NCI-H82 treated with DMSO at 0.1 percent for 48 hours (cell line): Measurements from ENCODE around the gene FGD3.
A peak's percentile ranks its signal among the peaks of the same experiment; 100 is the strongest.

ENCODE experiments used
- DNase-seq: peaks from one replicate; lab custom pipeline; 2025; ENCODE audit not compliant: unreplicated experiment; lab: John Stamatoyannopoulos, UW

Gene FGD3

DNA sequence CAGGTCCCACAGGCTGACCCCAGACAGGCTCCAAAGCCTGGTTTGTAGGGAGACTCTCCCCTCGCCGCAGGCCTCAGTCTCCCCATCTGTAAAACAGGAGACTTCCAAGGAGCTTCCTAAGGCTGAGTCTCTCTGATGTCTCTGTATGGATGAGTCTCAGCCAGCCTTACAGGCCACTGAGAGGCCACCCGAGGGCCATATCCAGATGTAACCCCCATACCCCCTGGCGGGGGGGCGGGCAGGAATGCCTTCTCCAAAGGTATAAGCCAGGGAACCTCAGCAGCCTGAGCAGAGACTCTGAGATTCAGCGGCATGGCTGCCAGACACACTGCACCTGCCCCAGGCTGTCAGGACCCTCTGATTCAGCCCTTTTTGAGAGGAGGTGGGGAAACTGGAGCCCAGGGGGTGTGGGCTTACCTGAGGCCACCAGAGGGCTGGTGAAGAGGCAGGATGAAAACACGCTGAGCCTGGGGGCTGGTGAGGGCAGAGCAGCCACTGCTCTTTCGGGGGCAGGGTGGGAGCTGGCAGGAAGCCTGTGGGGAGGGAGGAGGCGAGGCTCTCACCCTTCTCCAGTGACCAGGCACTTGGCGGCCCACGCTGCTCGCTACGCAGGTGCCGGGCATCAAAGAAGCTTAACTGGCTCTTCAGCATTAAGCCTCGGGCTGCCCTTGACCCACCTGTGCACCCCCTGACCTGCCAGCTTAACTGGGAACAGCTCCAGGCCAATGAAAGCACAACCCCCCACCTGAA, 105.6 kb downstream of the FGD3 start:
- no peak for DNase-seq

DNA sequence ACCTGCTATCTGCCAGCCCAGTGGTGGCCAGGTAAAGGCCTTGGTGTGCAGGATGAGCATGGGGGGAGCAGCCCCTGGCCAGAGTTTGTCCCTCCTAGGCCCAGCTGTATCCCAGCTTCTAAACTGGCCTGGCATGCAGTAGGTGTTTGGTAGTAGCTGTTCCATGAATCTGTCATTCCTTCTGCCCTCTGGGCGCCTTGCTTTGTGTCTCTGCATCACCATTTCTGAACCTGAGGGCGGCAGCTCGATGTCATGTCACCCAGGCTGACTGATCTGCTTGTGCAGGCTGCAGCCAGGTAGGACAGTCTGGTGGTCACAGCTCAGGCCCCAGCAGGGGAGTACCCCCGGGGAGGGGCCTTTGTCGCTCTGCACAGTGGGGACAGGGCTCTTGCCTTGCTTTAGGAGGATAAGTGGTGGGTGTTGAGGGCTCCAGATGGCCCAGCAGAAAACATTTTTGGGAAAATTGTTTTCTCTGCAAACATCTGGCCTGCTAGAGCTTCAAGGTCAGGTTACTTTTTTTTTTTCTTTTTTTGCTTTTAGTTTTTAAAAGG, 106.5 kb downstream of the FGD3 start:
- DNase-seq = no peak

DNA sequence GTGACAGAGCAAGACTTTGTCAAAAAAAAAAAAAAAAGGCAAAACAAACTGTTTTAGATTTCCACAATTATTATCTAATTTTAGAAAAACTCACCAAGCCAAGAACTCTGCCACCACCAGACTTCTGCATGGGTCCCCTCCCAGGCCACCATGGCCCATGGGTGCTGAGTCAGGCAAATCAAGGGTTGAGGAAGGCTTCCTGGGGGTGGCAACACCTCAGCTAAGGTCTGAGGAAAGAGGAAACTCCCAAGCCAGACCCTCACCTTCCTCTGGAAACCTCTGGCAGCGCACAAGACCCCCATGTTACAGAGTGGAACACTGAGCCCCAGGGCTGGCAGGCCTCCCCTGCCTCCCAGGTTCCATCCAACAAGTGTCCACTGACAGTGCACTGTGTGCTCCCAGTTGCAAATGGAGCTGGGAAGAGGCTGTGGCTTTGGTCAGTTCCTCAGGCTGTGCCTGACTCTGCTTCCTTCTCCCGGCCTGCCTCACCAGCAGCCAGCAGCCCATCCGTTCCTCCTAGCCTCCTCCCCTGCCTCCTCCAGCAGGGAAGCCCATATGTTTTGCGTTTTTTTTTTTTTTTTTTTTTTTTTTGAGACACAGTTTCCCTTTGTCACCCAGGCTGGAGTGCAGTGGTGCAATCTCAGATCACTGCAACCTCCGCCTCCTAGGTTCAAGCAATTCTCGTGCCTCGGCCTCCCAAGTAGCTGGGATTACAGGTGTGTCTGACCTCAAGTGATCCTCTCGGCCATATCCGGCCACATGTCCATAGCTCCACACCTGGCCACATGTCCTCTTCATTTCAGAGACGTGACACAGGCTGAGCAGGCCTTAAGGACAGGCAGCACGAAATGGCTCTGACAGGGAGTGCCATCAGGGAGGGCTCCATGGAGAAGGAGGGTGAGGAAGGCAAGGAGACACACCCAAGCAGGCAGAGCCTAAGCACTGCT, 107.7 kb downstream of the FGD3 start:
- no peak for DNase-seq

DNA sequence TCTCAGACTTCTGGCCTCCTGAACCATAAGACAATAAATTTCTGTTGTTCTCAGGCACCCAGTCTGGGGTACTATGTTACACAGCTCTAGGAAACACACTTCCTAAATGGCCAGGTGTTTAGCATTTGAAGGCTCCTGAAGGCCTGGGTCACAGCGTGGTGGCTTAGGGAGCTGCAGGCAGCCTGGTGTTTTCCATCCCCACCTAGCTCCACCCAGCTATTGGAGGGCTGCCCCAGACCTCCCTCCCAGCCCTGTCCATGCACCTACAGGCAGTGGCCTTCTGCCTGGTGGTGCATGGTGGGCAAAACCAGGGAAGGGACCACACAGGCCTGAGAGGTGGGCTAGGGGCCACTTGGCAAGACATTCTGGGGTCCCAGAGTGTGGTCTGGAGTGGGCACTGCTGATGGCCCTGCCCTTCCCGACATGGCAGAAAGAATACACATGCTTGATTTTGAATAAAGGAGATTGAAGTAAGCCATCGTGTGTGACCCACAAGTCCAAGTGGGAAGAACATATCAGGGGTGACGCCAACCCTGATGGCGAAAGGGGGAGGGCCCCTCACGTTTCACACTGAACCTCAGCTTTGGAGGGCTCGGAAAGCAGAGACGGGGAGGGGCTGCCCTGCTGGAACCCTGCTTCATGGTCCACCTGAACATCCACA, 109.8 kb downstream of the FGD3 start:
- DNase-seq = no peak

DNA sequence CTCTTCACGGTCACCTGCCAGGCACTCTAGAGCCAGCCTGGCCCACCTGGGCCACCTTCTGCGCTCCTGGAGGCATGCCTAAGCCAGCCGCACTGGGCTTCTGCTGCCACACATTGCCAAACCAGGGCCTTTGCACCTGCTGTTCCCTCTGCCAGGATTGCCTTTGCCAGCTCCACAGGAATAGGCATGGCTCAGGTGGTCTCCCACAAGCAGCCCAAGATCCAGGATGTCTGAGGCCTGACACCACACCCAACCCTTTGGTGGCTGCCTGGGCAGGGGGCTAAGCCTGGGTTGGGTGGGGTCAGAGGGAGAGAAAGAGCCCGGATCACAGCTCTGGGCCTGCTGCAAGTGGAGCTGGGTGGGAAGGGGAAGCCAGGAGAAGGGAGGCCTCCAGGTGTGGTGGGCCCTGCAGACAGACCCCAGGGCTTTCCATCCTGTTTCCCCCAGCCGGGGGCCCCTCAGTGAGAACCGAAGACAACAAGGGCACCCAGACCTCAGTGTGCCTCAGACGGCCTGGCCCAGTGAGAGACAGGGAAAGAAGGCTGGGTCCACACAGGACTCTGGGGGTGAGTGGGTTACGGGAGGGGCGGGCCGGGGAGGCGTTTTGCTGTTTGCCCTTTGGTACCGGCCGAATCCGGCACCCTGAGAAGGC, 110.5 kb downstream of the FGD3 start:
- DNase-seq = no peak

DNA sequence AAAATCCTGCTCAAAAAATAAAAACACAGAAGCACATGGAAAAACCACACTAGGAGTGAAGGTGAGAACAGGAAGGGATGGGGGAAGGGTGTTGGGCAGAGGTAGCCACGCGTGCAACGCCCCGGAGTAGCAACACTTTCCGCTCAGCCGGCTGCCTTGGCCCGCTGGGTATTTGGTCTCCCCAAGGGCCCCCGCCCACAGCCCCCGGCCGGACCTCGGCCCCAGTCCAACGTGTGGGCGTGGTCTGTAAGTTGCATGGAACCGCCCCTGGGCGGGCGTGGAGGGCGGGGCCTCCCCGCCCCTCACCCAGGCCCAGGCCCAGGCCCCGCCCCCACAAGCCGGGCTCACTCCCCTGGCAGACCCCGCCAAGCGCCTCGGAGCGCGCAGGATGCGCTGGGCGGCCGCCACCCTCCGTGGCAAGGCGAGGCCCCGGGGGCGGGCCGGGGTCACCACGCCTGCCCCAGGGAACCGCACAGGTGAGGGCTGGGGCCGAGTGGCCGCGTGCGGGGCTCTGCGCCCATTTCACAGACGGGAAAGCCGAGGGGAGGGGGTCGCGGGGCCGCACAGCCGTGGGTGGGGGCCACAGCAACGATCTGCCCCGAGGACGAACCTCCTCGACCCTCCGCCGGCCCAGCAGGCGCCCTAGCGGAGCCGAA, 111.2 kb downstream of the FGD3 start, which contains the start of gene SUSD3:
SUSD3 (plus strand) TSS at position 347 of the 656 bp plus-strand sequence; CDS start at position 389, 42 bp downstream.
- no peak for DNase-seq

DNA sequence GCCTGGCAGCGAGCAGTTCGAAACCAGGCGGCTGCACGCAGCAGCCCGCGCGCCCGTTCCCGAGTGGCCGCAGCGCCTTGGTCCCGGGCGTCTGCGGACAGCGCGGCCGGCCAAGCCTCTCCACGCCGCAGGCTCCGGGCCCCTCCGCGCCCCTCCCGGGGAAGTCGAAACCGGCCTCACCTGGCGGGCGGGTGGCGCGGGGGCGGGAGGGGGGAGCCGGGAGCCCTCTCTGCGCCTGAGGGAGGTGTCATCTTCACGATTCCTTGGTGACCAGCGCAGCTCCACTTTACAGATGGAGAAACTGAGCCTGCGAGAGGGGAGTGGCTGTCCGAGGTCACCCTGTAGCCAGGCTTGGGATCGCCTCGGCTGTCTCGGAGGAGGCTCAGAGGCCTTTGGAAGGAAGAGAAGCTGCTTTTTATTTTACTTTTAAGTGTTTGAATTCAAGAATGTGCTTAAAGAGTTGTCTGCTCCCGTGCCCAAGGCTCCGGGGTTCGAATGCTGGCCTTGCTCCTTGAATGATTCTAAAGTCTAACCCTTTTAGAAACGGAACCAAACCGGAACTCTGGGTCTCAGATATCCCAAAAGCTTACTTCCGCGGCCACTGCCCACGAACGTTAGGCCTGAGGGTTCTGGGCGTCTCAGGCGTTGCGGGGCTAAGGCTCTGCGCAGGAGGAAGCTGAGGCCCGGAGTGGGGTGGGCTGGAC, 111.8 kb downstream of the FGD3 start:
- DNase-seq = no peak

DNA sequence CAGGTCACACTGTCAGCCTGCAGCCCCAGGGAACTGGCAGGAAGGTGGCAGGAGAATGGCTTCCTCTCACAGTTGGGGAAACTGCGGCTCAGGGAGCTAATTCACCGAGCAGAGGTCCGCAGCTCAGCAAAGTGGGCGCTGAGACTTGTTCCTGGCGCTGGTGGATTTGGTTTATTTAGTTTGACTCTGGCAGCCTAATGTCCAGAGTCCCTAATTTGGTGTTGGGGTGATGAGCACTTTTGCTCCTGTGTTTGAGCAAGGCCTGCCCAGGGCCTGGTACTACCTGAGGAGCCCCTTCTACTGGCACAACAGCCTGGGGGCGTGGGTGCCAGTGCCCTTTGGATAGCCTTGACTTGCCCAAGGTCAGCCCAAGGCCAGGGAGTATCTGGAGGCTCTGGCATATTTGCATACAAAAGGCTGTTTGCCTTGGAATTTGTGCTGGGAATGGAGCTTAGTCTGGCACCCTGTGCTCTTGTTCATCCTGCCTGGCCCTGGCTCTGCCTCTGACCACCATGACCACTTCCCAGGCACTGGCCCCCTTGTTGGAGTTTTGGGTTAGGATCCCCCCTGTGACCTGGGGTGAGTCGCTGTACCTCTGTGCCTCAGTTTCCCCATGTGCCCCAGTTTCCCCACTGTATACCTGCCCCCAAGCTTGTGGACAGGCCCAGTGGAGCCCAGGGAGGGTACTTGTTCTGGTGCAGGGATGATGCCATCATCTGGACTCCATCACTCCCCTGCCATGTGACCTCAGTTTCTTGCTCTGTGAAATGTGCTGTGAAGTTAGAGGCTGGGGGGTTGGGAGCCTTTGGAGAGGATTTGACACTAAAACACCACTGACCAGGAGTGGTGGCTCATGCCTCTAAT, 112.6 kb downstream of the FGD3 start:
- no peak for DNase-seq

DNA sequence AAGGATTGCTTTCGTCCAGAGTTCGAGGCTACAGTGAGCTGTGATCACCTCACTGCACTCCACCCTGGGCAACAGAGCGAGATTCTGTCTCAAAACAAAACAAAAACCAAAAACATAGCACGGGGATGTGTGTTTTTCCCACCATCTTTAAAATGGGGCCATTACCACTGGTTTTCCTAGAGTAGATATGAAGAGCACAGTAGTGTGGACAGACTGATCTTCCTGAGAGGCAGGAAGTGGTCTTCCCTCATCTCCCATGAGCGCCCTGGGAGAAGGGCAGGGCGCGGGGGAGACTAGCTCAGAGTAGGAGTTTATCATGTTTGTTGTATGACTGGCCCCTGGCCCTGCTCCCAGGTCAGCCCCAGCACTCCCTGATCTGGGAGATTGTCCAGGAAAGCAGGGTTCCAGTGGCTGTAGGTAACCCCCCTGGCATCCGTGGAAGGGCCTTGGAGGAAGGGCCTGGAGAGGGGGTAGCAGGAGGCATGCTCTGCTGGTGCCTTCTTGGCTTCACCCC, 113.5 kb downstream of the FGD3 start:
- DNase-seq = no peak

DNA sequence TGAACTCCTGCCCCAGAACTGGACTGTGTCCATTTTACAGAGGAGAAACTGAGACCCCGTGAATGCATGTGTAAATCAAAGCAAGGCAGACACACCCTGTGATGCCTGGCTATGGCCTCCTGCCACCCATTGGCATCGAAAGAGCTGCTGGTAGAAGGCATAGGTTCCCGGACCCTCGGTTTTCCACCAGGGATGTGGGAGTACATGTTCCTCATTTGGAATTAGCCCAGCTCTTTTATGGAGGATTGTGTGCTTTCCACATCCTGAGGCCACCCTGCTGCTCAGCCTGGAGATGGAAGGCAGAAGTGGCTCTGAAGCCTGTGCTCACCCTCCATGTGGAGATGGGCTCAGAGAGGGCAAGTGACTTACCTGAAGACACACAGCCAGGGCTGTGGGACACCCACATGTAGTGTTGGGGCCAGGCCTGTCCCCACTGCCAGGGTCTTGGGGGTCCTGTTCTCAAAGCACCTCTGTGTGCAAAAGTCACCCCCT, 114.0 kb downstream of the FGD3 start:
- no peak for DNase-seq

DNA sequence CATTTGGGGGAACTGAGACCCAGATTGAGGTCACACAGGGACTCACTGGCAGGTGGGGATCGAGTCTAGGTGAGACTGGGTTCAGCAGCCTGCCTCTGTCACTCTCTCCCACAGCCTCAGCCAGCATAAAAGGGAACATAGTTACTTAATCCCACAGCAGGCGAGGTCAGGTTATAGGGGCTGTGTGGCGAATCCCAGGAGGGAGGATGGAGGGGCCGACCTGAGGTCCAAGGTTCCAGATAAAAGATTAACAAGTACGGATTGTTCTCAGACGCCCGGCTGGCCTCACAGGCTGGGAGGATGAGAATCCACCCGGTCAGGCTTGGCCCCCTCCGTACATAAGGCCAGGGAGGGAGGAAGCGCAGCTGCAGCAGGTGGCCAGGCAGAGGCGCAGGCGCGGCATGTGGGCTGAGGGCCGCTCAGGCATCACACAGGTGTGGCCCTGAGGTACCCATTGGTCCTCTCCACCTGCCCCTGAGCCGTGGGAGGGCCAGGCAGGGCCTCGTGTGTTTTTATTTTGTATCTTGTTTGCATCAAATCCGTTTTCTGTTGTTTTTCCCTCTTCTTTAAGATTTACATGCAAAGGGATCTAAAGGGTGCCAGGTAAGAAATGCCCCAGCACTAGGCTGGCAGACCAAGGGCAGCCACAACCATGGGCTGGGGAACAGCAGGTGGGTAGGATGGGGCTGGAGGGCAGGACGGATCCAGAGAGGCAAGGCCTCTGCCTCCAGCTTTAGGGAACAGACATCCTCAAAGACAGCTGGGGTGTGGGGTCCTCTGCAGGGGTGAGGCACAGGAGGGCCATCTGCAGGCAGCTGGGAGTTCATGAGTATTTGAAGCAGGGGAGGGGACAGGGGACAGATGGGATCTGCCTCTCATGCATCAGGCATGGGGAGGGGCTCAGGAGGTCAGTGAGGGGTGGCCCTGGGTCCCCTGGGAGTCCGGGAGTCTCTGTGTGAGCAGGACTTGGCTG, 114.8 kb downstream of the FGD3 start:
- peak; percentile 4 for DNase-seq

DNA sequence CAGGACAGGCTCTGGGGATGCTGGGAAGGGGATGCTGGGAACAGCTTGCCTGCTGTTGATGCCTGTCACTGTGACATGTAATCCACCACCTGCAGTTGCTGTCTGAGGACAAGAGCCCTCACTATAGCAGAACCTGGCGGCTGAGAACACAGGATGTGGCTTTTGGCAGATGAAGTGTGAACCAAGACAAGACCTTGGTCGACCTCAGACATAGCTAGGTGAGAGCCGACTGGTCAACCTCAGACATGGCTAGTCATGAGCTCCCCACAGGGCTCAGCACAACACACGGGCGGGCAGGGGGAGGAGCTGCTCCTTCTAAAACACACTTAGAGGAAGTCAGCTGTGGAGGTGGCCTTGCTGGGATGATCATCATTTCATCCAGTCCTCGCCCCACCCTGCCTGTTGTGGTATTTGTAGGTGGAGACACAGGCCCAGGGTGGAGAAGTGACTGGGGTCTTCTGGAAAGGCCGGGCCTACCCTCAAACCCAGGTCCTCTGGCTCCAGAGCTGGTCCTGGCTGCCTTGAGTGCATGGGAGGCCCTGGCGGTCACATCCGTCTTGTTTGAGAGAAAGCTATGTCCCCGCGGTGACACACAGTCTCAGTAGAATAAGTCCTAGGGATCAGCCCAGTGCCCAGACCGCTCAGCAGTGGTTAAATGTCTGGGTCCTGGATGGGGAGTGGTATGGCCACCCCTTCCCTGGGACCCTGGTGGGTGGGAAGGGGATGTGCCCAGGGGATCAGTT, 117.2 kb downstream of the FGD3 start:
- no peak for DNase-seq

DNA sequence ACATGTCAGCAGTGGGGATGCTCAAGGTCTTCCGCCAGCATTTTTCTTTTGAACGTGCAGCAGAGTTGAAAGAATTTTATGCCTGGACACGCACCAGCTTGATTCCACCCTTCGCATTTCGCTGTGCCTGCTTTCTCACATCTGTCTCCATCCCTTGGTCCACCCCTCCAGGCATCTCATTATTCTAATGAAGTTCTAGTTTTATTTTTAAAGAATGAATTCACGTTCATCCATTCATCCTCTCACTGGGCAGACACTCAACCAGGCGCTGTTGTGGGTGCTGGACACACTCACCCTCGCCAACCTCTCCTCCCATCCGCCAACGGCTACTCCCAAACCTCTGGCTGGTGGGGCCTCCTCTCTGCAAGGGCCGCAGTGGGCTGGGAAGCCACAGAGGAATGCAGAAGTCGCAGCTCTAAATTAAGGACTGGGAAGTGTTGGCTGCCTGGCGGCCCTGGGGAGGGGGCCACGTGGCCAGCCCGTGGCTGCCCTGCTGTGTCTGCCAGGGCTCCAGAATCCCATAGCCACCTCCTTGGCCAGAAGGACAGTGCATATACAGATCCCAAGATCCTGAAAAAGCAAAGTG, 117.9 kb downstream of the FGD3 start:
- no peak for DNase-seq

DNA sequence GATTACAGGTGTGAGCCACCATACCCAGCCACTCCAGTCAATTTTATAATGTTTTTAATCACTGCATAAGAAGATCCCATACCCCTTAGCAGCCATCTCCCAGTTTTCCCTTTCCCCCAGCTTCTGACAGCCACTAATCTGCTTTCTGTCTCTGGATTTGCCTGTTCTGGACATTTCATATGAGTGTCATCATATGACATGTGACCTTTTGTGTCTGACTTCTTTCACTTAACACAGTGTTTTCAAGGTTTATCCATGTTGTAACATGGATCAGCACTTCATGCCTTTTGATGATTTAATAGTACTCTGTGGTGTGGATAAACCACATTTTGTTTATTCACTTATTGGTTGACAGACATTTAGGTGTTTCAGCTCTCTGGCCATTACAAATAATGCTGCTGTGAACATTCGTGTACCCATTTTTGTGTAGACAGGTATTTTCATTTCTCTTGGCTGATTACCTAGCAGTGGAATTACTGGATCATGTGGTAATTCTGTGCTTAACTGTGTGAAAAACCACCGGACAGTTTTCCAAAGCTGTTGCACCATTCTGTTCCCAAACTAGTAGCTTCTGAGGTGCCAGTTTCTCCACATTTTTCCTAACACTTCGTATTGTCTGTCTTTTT, 119.8 kb downstream of the FGD3 start:
- DNase-seq = no peak

DNA sequence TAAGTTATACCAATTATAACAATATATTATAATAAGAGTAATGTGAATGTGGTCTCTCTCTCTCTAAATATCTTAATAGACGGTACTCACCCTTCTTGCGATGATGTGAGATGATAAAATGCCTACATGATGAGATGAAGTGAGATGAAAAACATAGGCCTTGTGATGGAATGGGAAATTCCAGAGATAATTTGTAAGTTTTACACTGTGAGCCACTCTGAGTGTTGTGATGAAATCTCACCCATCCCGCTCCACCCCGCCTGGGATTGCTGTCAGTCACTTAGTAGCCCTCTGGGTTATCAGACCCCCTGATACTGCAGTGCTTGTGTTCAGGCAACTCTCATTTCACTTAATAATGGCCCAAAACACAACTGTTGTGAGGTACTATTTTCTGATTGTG, 121.6 kb downstream of the FGD3 start:
- DNase-seq = no peak

DNA sequence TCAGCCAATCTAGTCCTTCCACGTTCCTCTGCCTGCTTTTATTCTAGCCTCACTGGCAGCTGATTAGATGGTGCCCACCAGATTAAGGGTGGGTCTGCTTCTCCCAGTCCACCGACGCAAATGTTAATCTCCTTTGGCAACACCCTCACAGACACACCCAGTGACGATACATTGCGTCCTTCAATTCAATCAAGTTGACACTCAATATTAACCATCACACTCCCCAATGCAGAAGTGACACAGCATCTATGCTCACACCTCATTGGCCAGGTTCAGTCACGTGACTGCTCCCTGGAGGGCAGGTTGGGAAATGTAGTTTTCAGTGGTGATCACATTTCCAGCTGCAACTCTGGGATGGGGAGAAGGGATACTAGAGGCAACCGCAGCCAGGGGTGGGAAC, 124.1 kb downstream of the FGD3 start:
- no peak for DNase-seq
